NCI-H510A (cell line): ENCODE results near the gene EVL.
"Not testable (repeated sequence)": the region's sequence is repeated elsewhere in the genome, so short reads cannot be mapped to it uniquely, and the experiment has no call there.

Experiments
- DNase-seq: peaks from one replicate; lab custom pipeline; 2025; lab: John Stamatoyannopoulos, UW

The EVL gene

DNA sequence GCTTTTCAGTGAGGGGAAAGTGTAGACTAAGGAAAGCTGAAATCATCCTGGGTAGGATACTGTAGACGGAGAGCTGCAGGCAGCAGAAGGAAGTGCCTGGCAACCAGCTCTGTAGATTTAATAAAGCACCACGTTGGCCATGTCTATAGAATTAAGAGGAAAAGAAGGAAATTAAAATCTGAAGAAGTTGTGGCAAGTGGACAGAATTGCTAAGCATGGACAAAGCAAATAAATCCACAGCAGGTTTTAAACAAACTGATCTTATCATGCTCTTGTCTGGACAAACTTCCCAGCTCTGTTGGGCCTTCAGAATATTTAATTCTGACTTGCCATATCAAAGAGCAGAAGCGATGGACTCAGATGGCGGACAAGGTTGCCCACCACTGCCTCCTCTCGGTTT lies 27.2 kb upstream of the EVL start:
- DNase-seq = no peak

DNA sequence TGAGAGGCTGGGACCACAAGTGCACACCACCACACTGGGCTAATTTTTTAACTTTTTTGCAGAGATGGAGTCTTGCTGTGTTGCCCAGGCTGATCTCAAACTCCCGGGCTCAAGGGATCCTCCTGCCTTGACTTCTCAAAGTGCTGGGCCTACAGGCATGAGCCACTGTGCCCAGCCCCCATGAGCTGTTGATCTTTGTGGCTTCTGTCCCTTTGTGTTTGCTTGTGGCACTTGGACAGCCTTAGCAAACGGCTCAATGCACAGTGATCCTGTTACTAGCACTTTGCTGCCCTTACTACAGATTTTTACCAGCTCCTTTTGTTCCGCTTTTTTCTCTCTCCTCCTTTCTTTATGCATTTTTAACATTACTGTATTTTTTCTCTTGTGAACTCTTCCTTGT lies 25.3 kb upstream of the EVL start:
- DNase-seq = no peak

DNA sequence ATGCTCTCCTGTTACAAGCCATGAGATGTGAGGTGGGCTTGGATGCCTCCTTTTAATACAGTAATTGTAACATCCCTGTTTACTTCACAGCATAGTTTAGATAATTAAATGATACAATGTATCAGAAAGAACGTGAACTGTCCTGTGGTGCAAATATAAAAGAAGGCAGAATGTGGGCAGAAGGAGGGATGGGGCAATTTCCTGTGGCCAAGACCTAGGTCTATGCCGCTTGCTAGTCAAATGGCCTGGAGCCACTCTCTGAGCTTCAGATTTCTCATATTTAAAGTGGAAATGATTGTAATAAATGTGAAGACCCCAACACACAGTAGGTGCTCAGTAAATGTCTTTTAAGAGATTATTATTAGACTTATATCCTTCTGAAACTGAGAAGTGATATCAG lies 24.0 kb upstream of the EVL start:
- DNase-seq = no peak

DNA sequence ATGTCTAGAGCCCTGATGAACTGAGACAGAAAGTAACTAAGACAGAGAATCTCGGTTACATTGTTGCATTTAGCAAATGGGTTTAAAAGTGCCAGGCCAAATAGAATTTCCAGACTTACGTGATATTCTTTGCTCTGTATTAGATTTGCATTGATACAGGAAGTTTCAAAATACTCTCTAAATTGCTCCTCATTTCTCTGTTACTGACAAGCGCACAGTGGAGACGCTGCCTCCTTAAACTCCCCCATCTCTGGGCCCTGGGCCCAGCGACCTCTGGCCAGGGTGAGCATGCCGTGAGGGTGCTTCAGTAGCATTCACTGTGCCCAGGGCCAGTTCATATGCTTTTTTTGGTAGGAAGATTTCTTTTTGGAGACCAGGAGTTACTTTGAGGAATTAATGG lies 22.9 kb upstream of the EVL start:
- DNase-seq = no peak

DNA sequence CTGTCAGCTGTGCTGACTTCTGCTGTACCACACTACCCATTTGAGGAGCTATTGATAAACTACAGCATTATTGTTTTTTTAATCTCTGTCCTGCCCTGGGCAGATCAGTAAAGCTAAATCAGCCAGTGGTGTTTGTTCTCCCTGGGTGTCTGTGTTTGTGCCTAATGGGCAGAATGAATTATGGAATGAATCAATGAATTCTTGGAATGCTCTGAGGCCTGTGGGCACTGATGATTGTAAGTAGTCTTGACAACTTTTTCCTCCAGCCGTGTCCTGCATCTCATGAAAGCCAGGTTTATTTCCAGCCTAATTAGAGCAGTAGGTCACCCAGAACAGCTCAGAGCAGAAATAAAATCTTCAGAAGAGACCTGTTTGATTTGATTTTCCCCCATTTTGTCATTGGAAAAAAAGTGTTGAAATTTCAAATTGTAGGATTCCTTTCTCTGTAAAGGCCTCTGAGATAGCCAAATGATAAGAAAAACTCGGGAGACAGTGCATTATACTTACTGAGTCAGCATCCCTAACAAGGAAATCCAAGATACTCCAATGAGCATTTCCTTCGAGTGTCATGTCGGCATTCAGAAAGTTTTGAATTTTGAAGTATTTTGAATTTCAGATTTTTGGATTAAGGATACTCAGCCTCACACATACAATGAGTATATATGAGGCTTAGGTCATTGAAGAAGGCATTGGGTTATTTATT lies 19.4 kb upstream of the EVL start:
- DNase-seq = no peak

DNA sequence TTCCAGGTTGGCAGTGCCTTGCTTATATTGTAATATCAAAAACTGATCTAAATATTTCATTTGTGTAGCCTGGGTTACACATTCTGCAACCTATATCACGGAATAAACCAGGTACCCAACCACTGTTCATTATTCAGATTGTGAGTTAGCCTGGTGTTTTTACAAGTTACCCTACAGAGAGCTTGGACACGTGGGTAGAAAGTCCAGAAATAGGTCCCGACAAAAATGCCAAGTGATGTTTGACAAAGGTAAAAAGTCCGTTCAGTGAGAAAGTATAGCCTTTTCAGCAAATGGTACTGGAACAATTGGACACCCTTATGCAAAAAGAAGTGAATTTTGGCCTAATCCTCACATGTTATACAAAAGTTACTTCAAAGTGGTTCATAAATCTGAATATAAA lies 17.6 kb upstream of the EVL start:
- no peak for DNase-seq

DNA sequence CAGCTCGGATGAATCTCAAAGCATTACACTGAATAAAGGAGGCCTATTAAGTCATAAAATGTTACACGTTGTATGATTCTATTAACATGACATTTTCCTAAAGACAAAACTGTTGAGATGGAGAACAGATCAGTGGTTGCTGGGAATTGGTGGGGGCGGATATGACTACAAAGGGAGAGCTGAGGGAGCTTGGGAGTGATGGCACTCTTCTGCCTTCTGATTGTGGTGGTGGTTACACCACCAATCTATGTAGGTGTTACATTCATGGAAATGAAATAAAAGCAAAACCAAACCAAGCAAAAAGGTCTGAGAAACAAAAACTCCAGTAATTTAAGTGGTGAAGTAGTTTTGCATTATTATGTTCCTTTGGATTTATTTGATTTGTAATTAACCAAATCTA lies 16.4 kb upstream of the EVL start:
- DNase-seq = no peak

DNA sequence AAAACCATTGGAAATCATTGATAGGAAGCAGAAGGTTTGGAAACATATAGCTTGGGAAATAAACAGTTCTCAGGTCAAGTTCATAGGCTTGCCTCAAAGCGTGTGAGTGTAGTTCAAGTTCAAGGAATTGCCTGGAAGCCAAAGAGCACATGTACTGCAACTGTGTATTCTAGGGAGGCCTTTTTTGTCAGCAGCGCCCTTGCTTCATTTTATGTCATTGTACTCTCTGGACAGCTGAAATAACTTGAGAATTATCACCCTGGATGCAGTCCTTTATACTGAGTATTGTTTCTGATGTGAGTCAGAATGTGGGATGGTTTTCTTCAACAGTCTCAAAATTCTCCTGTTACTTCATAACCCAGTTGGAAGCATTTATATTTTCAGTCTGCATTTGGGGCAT lies 16.0 kb upstream of the EVL start:
- DNase-seq = no peak

DNA sequence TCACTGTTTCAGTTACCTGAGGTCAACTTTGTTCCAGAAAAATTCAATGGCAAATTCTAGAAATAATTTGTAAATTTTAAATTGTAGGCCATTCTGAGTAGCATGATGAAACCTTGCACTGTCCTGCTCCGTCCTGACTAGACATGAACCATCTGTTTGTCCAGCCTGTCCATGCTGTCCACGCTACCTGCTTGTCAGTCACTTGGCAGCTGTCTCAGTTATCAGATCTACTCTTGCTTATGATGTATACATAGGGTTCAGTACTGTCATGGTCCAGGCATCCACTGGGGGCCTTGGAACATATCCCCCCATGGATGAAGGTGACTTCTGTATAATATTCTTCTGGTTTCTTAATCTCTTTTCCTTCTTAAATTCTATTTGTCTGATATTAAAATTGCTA lies 14.1 kb upstream of the EVL start:
- DNase-seq = no peak

DNA sequence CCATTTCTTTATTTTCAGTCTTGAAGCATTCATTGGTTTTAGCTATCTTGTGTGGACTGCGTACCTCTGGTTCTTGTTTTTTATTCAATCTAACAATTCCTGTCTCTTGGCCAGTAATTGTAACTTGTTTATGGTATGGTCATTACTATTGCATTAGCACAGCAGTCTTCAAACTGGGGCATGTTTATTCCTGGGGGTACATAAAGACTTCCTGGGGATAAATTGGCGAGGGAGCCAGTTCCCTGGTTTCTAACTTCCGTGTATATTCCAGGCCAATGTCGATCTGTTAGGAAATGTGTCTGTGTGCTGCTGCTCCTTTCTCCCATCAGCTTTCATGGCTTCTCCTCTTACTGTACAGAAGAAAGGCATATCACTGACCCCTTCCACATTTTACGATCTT lies 13.7 kb upstream of the EVL start:
- no peak for DNase-seq

DNA sequence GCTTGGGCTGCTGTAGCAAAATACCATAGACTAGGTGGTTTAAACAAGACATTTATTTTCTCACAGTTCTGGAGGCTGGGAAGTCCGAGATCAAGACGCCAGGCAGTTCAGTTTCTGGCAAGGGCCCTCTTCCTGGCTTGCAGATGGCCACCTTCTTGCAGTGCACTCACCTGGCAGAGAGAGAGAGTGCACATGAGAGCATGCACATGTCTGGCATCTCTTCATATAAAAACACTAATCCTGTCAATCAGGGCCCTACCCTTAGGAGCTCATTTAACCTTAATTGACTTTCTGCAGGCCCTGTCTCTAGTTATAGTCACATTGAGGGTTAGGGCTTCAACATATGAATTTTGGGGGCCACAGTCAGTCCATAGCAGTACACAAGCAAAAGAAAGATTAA lies 12.4 kb upstream of the EVL start:
- no peak for DNase-seq

DNA sequence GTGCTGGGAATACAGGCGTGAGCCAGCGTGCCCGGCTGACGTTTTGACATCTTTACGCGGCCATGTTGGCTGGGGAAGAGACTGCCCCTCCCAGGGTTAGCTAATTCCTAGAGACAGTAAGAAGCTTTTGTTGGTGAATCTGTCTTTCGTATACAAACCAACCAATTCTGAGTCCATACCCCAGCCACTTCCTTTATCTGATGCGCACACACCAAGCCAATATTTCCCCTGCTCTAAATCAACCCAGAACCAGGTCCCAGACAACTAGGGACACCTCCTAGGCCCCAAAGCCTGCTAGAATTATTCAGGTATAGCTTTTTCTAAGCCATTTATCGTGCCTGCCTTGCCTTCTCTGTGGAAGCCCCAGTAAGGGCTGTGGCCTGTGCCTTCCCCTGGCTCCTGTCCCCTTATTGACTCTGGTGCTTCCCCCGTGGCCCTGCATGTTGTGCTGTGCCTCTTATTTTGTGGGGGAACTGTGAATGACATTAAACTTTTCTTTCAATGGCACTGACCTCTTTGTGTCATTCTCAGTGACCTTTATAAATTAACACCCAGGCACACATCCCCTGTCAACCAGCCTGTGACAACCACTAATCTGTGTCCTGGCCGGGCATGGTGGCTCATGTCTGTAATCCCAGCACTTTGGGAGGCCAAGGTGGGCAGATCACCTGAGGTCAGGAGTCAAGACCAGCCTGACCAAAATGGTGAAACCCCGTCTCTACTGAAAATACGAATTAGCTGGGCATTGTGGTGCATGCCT lies 10.7 kb upstream of the EVL start:
- DNase-seq = no peak

DNA sequence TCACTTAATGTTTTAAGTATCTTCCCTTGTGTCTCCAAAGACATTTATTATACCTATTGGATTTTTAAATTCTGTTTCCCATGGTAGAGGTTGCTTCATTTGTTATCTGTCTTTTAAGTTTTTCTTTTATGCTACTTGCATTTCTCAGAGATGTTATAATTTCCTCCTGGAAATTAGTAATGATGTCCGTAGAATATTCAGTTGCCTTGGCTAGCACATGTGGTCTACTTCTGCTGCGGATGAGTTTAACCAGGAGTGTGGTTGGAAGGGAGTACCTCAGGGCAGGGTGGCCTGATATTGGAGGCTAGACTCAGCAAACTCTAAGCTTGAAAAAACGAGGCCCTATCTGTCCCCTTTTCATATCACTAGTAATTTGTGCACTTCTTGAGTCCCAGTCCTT lies 8.8 kb upstream of the EVL start:
- DNase-seq = no peak

DNA sequence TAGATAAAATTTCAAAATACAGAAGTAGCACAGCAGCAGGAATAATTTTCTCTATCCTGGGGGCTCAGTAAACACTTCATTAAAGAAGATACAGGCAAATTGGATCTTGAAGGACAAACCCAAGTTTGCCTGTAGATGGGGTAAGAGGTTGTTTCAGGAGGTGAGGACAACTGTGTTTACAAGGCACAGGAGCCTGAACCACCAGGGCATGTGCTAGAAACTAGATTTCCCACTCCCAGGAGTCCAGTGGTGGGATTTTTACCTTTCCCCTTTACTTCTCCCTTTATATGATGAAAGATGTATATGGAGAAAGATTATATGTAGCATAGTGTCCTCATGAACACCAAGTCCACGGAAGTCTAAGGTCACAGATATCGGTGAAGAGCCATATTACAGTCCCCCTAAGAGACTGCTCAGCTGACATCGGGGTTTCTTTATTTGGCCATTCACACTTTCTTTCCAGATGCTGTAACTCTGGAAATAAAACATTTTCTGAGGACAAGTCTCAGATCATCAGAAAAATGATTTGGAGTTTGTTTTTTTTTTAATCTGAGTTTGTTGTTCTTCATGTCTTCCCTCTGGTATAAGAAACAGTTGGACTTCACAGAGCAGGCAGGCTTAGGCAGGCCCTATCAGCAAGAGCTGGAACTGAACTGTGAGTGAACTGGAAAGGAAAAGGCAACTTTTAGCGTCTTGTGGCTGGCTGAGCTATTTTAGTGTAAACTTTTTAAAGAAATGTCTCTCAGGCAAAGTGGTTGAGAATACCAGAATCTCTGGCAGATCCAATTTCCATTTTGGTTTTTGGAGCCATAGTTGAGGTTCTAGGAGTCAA lies 8.0 kb upstream of the EVL start:
- no peak for DNase-seq

DNA sequence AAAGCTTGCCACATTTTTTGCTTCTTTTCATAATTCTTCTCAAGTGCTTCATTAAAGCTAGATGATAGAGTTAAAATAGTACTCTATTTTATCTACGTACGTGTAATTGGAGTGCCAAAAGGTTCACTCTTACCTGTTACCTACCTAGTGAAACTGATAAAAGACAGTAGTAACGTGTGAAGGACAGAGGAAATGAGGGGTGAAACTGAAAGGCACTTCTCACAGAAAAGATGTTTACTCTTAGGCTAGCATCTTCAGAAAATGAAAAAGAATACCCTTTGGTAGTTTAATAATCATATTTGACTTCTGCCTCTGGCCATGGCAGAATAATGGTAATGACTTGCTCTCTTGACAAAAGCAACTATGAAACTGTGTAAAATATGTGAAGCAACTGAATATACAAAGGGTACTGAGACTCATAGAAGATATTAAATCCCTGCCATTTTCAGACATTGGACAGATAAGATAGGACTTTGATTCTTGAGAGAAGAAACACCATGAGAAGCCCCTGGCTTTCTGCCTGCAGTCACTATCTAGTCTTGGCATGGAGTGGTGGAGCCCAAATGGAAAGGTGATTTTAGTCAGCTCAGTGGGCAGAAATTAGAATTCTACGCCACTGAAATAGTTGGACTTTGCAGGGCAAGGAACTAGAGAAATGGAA lies 6.3 kb upstream of the EVL start:
- DNase-seq = no peak

DNA sequence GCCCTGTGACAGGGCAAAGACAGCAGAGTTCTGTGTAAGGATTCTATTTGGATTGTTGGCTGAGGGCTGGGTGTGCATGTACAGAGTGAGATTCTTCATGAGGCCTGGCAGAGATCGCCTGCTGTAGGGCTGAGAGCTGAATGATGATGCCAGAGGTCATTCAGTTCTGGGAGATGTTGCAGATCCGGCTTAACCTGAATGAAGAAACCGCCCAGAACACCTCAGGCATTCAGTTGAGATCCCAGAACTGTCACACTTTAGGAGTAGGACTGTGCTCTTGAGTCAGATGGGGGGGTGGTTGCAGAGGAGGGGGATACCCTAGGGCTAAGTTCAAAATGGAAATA lies 5.8 kb upstream of the EVL start:
- no peak for DNase-seq

DNA sequence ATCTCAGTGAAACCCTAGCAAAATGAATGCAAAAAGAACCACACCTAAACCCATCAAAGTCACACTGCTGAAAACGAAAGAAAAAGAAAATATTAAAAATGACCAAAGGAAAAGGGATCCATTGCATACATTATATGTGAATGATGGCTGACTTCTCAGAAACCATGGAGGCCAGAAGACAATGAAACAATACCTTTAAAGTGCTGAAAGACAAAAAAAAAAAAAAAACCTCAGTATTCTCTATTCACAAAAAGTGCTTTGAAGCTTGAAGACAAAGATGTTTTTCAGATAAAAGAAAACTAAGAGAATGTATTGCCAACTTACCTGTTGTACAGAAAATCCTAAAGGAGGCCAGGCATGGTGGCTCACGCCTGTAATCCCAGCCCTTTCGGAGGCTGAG lies 4.5 kb upstream of the EVL start:
- no peak for DNase-seq

DNA sequence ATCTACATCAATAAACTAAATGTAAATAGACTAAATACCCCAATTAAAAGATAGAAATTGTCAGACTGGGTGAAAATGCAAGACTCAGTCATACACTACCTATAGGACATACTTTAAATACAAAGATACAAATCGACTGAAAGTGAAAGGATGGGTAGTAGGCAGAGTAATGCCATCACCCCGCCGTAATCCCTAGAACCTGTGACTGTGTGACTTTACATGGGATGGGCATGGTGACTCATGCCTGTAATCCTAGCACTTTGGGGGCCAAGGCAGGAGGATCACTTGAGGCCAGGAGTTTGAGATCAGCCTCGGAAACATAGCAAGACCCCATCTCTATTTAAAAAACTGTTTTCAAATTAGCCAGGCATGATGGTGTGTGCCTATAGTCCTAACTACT lies 2.6 kb upstream of the EVL start:
- no peak for DNase-seq

DNA sequence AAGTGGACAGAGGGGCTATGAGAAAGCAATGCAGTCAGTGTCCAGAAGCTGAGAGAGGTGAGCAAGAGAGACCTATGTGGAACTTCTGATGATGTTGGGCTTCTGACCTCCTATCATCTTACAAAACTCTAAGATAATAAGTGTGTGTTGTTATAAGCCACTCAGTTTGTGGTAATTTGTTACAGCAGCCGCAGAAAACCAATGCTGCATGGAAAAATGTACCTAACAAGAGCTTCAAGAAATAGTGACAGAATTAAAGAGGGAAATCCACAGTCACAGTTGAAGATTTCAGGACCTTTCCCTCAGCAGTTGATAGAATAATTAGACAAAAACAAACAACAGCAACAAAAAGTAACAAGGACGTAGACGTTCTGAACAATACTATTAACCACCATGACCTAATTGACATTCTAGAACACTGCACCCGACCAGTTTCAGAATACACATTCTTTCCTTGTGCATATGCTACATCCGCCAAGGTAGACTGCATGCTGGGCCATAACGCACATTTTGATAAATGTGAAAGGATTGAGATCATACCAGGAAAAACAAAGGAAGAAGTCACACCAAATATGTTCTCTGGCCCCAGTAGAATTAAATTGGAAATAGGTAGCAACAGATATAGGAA lies 1.8 kb upstream of the EVL start:
- DNase-seq = no peak

DNA sequence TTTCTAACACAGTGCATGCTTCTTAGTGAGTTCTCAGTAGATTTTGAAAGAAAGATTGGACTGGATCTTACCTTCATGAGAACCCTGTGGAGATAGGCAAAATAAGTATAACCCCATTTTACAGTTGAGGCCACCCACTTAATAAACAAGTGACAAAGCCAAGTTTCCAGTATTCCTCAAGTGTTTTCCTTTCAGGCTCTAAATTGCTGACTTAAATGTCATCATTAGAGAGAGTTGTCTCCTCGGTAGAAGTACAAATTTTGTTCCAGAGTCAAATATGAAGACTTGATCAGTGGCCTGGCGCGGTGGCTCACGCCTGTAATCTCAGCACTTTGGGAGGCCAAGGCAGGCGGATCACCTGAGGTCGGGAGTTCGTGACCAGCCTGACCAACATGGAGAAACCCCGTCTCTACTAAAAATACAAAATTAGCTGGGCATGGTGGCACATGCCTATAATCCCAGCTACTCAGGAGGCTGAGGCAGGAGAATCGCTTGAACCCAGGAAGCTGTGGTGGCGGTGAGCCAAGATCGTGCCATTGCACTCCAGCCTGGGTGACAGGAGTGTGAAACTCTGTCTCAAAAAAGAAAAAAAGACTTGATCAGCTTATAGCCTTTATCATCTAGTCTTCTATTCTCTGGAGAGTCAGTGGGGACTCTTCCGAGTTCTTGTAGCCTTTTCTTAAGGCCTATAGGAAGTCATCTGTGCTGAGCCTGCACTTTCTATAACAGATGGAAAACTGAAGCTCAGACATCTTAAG lies 708 bp upstream of the EVL start:
- not testable (repeated sequence) for DNase-seq

DNA sequence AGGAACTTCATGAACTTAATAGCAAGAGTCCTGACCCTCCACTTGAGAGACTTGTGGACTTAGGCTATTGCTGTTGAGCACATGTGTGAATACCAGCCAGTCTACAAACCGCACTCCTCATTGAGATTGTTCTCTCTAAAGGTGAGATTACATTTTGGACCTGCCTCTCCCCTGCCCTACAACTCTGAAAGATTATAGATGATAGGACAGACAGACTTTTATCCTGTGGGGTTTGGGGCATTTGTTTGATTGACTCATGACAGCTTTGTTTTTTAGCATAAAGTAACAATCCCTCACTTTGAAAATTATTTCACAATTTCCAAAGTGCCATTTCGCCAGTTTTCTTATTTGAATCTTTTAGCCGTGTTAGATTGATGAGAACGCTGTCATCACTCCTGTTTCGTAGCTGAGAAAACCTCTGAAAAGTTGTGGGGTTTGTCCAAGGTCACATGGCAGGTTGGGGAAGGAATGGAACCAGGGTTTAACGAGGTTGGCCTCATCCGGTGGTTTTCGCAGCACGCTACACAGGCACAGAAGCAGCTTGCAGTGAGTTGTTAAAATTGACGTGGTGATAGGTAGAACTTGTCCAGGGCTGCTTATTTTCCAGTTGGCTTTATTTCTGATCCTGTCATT lies 836 bp downstream of the EVL start:
- no peak for DNase-seq
